Measurements from ENCODE around the gene SNAI1.

The SNAI1 gene

GRCh38 chr20:49964964-49965780, 17.6 kb upstream of the SNAI1 start:
- ChIA-PET POLR2A (no interaction called here), CTCF (interaction anchor here (0.8 to 6.0 kb wide), 17 partner anchors 8 to 204 kb away, joined by 3 to 73 read pairs (median 3); partner anchors contain the start of gene UBE2V1)

GRCh38 chr20:49965781-49966305, 16.9 kb upstream of the SNAI1 start:
- ChIA-PET POLR2A (no interaction called here), CTCF (interaction anchor here (0.8 to 6.0 kb wide), 13 partner anchors 9 to 203 kb away, joined by 3 to 73 read pairs (median 5); partner anchors contain the start of gene UBE2V1)
- TF ChIP-seq CTCF (IDR thresholded peaks at IDR 0.05; ENCODE audit: control extremely low read depth, extremely low read depth, low read depth, missing control alignments) = no peak
- DNase-seq (ENCODE audit: extremely low spot score) = no peak

More at GRCh38 chr20:49964964-49965780, 17.6 kb upstream of the SNAI1 start:
- peak; percentile 58 for DNase-seq (ENCODE audit: extremely low spot score)
- TF ChIP-seq CTCF (IDR thresholded peaks at IDR 0.05; ENCODE audit: control extremely low read depth, extremely low read depth, low read depth, missing control alignments) = peak; percentile 43

- POLR2A ChIA-PET = no interaction called here
- no peak for DNase-seq (ENCODE audit: extremely low spot score)
- no peak for TF ChIP-seq CTCF (IDR thresholded peaks at IDR 0.05; ENCODE audit: control extremely low read depth, extremely low read depth, low read depth, missing control alignments)
- CTCF ChIA-PET = interaction anchor here (1.1 to 6.0 kb wide), 6 partner anchors 10 to 139 kb away, joined by 3 to 73 read pairs (median 6); no protein-coding TSS in a partner anchor
Observed at GRCh38 chr20:49966861-49967260, 15.9 kb upstream of the SNAI1 start.

GRCh38 chr20:49969234-49969633, 13.5 kb upstream of the SNAI1 start:
- ChIA-PET POLR2A (no interaction called here), CTCF (interaction anchor here (1.4 to 2.5 kb wide), 2 partner anchors 10 to 102 kb away, joined by 5 to 21 read pairs; no protein-coding TSS in a partner anchor)
- no peak for TF ChIP-seq CTCF (IDR thresholded peaks at IDR 0.05; ENCODE audit: control extremely low read depth, extremely low read depth, low read depth, missing control alignments)

GRCh38 chr20:49969946-49970345, 12.8 kb upstream of the SNAI1 start:
- POLR2A ChIA-PET = no interaction called here
- DNase-seq (ENCODE audit: extremely low spot score) = no peak
- TF ChIP-seq CTCF (IDR thresholded peaks at IDR 0.05; ENCODE audit: control extremely low read depth, extremely low read depth, low read depth, missing control alignments) = no peak
- CTCF ChIA-PET = interaction anchor here (0.6 to 2.5 kb wide), 3 partner anchors 9 to 101 kb away, joined by 3 to 21 read pairs (median 5); no protein-coding TSS in a partner anchor

More at GRCh38 chr20:49969234-49969633, 13.5 kb upstream of the SNAI1 start:
- DNase-seq (ENCODE audit: extremely low spot score) = no peak

- no peak for DNase-seq (ENCODE audit: extremely low spot score)
- TF ChIP-seq CTCF (IDR thresholded peaks at IDR 0.05; ENCODE audit: control extremely low read depth, extremely low read depth, low read depth, missing control alignments) = no peak
- CTCF ChIA-PET = interaction anchor here (0.6 to 2.5 kb wide), 4 partner anchors 9 to 115 kb away, joined by 3 to 21 read pairs (median 6); no protein-coding TSS in a partner anchor
- POLR2A ChIA-PET = no interaction called here
Observed at GRCh38 chr20:49970498-49970897, 12.3 kb upstream of the SNAI1 start.
